Esophagus muscularis mucosa (tissue), 4 donors: ENCODE measurements around the gene RAX. TPM values are rescaled to one million over a fixed set of nuclear protein-coding genes. Genes with fewer than 3 reads are reported as not detected.
"Not testable (repeated sequence)": the region's sequence is repeated elsewhere in the genome, so short reads cannot be mapped to it uniquely, and the experiment has no call there.

Experiments used
- DNase-seq: peaks from one replicate; pipeline ENCODE4 v3.0.0-alpha.2; 2017; ENCODE audit errors: extremely low spot score
- H3K27ac ChIP-seq, 4 donors: fragments of 200-600 bp; sonication (generic); replicated peaks in 1 of 4; 1 replicate in 3 of 4; 2 replicates in 1 of 4; pipeline ENCODE4 v1.5.1; 2016 to 2019; ENCODE audit warnings: mild to moderate bottlenecking in 1 of 4
- H3K27me3 ChIP-seq, 4 donors: fragments of 200-600 bp; sonication (generic); one replicate each; pipeline versions ENCODE4 v1.5.1 to v1.6.0; 2016 to 2019
- H3K36me3 ChIP-seq, 4 donors: fragments of 200-600 bp; sonication (generic); one replicate each; pipeline ENCODE4 v1.5.1; 2016 to 2019
- H3K4me1 ChIP-seq, 4 donors: fragments of 200-600 bp; sonication (generic); one replicate each; pipeline ENCODE4 v1.5.1; 2016 to 2019
- H3K4me3 ChIP-seq, 4 donors: fragments of 200-600 bp; sonication (generic); 1 replicate in 2 of 4; 2 replicates in 2 of 4; pipeline ENCODE4 v1.5.1; 2016 to 2019; ENCODE audit warnings: mild to moderate bottlenecking in 4 of 4, moderate library complexity in 1 of 4
- H3K9me3 ChIP-seq, 4 donors: fragments of 200-600 bp; sonication (generic); 1 replicate in 3 of 4; 2 replicates in 1 of 4; pipeline ENCODE4 v1.5.1; 2016 to 2019
- CTCF ChIP-seq, 3 experiments: fragments of 200-600 bp in 2 of 3; fragments of 450-650 bp in 1 of 3; sonication (generic) in 2 of 3; IDR thresholded peaks; one replicate each; pipeline ENCODE4 v1.5.1; 2017 to 2019; ENCODE audit warnings: antibody characterized with exemption in 3 of 3, mild to moderate bottlenecking in 2 of 3, moderate library complexity in 1 of 3
- EP300 ChIP-seq: sonication (generic); formaldehyde crosslinking; IDR thresholded peaks from one replicate; pipeline ENCODE4 v1.6.1; 2017; ENCODE audit warnings: antibody characterized with exemption
- POLR2A ChIP-seq: fragments of 450-650 bp; IDR thresholded peaks from one replicate; pipeline ENCODE4 v1.6.1; 2017; ENCODE audit warnings: antibody characterized with exemption, moderate library complexity, mild to moderate bottlenecking, low read depth
- POLR2AphosphoS5 ChIP-seq, 2 donors: sonication (generic); formaldehyde crosslinking; IDR thresholded peaks; one replicate each; pipeline ENCODE4 v1.6.1; 2017; ENCODE audit warnings: antibody characterized with exemption in 2 of 2
- WGBS: methylation state at CpG from one replicate; pipeline ENCODE4 v1.1.5; 2018; 5-methylcytosine and 5-hydroxymethylcytosine counted together
- intact Hi-C: fragments of 100-400 bp; cut with DNase I; formaldehyde crosslinking; loops from one replicate; pipeline ENCODE4 v1.15.1; 2023
- total RNA-seq, 4 donors: library from RNA; depleted of rRNA; stranded (reverse); fragments of >200 nt; gene quantifications; one replicate each; pipeline versions ENCODE4 v1.1.0 to v1.2.1, GENCODE V29; 2016

RAX gene
- total RNA-seq, 4 donors from 2014 or later, result not detected

GRCh38 chr18:59265974-59266369 is 7.3 kb downstream of the RAX start:
- Histone ChIP-seq H3K27me3 (peaks cover 0 to 87% (median 62%) of the 10 kb centered on the region in 4 donors), H3K27ac (no peak overlapping the region), H3K9me3 (no peaks in the 10 kb centered on the region), H3K36me3 (no peaks in the 10 kb centered on the region), H3K4me3 (no peak overlapping the region), H3K4me1 (peaks cover 12 to 35% (median 34%) of the 10 kb centered on the region in 4 donors)
- TF ChIP-seq POLR2A, result no peak
- no peak for TF ChIP-seq POLR2AphosphoS5 (IDR thresholded peaks at IDR 0.05)
- TF ChIP-seq EP300, result no peak
- DNase-seq, result no peak
- intact Hi-C loops, result no loop called here
- WGBS, result 15% methylated on average over 11 of the region's 12 CpGs

GRCh38 chr18:59265246-59265973 is 7.8 kb downstream of the RAX start:
- Histone ChIP-seq H3K4me1 (peaks cover 12 to 35% (median 34%) of the 10 kb centered on the region in 4 donors), H3K36me3 (no peaks in the 10 kb centered on the region), H3K27ac (no peak overlapping the region), H3K9me3 (no peaks in the 10 kb centered on the region), H3K27me3 (peaks cover 0 to 81% (median 57%) of the 10 kb centered on the region in 4 donors), H3K4me3 (peak overlapping the region; percentile 12 to 44 (median 22))
- 3% methylated on average over 12 of the region's 38 CpGs for WGBS
- no peak for TF ChIP-seq POLR2A
- TF ChIP-seq EP300, result no peak
- no peak for TF ChIP-seq CTCF (IDR thresholded peaks at IDR 0.05)
- no peak for TF ChIP-seq POLR2AphosphoS5 (IDR thresholded peaks at IDR 0.05)
- intact Hi-C loops, result no loop called here
- no peak for DNase-seq

- H3K27me3 ChIP-seq, result peaks cover 0 to 74% (median 50%) of the 10 kb centered on the region in 4 donors
- H3K36me3 ChIP-seq, result no peaks in the 10 kb centered on the region
- intact Hi-C loops, result no loop called here
- no peak for TF ChIP-seq POLR2A
- TF ChIP-seq EP300, result no peak
- no peak for TF ChIP-seq POLR2AphosphoS5 (IDR thresholded peaks at IDR 0.05)
- no peak for TF ChIP-seq CTCF (IDR thresholded peaks at IDR 0.05)
- peaks cover 12 to 33% (median 32%) of the 10 kb centered on the region in 4 donors for H3K4me1 ChIP-seq
- no peak overlapping the region for H3K27ac ChIP-seq
- H3K9me3 ChIP-seq, result no peaks in the 10 kb centered on the region
- H3K4me3 ChIP-seq, result peak overlapping the region in 2 of 4 donors; percentile 12 to 44
- 8% methylated on average over 22 of the region's 41 CpGs for WGBS
- peak; percentile 45 for DNase-seq
These were observed 8.5 kb downstream of the RAX start for GRCh38 chr18:59264651-59265245.

- no peak overlapping the region for H3K4me3 ChIP-seq
- peaks cover 12 to 28% (median 27%) of the 10 kb centered on the region in 4 donors for H3K4me1 ChIP-seq
- H3K27me3 ChIP-seq, result peaks cover 0 to 68% (median 48%) of the 10 kb centered on the region in 4 donors
- TF ChIP-seq EP300 (no peak), POLR2A (no peak), CTCF (IDR thresholded peaks at IDR 0.05) (no peak), POLR2AphosphoS5 (IDR thresholded peaks at IDR 0.05) (no peak)
- H3K36me3 ChIP-seq, result no peaks in the 10 kb centered on the region
- intact Hi-C loops, result no loop called here
- WGBS, result 3% methylated on average over 17 of the region's 17 CpGs
- H3K27ac ChIP-seq, result no peak overlapping the region
- peak; percentile 78 for DNase-seq
- no peaks in the 10 kb centered on the region for H3K9me3 ChIP-seq
These were observed 9.1 kb downstream of the RAX start for GRCh38 chr18:59264121-59264571.

GRCh38 chr18:59263661-59264060 is 9.6 kb downstream of the RAX start:
- DNase-seq, result peak; percentile 66
- peaks cover 9 to 24% (median 22%) of the 10 kb centered on the region in 4 donors for H3K4me1 ChIP-seq
- no peaks in the 10 kb centered on the region for H3K9me3 ChIP-seq
- no peak for TF ChIP-seq CTCF (IDR thresholded peaks at IDR 0.05)
- no peak for TF ChIP-seq POLR2AphosphoS5 (IDR thresholded peaks at IDR 0.05)
- TF ChIP-seq POLR2A, result no peak
- TF ChIP-seq EP300, result no peak
- H3K4me3 ChIP-seq, result no peak overlapping the region
- H3K27ac ChIP-seq, result no peak overlapping the region
- intact Hi-C loops, result no loop called here
- peaks cover 0 to 63% (median 45%) of the 10 kb centered on the region in 4 donors for H3K27me3 ChIP-seq
- 8% methylated on average over 12 of the region's 16 CpGs for WGBS
- H3K36me3 ChIP-seq, result no peaks in the 10 kb centered on the region

GRCh38 chr18:59262243-59262642 is 11.0 kb downstream of the RAX start:
- H3K4me3 ChIP-seq, H3K27ac ChIP-seq, H3K9me3 ChIP-seq, intact Hi-C loops, DNase-seq, H3K36me3 ChIP-seq: not testable (repeated sequence)
- peaks cover 0 to 58% (median 33%) of the 10 kb centered on the region in 4 donors for H3K27me3 ChIP-seq
- peaks cover 0 to 10% (median 8%) of the 10 kb centered on the region in 4 donors for H3K4me1 ChIP-seq
- 86% methylated on average over 2 of the region's 2 CpGs for WGBS

GRCh38 chr18:59261842-59262241 is 11.4 kb downstream of the RAX start:
- DNase-seq, H3K4me3 ChIP-seq, intact Hi-C loops, H3K36me3 ChIP-seq, H3K27ac ChIP-seq, H3K9me3 ChIP-seq: not testable (repeated sequence)
- 90% methylated on average over 3 of the region's 3 CpGs for whole genome bisulfite sequencing
- H3K4me1 ChIP-seq, result peaks cover 0 to 10% (median 8%) of the 10 kb centered on the region in 4 donors
- peaks cover 0 to 58% (median 31%) of the 10 kb centered on the region in 4 donors for H3K27me3 ChIP-seq
